NT2/D1 (cell line): ENCODE data around the gene DHX15.

ENCODE experiments used
- SUZ12 ChIP-seq: IDR thresholded peaks from 2 replicates; pipeline ENCODE4 v1.6.1; 2011; ENCODE audit not compliant: insufficient read length, insufficient read depth; ENCODE audit errors: extremely low read depth
- YY1 ChIP-seq: IDR thresholded peaks from 2 replicates; pipeline ENCODE4 v1.6.1; 2011; ENCODE audit not compliant: insufficient read length, insufficient read depth

- TF ChIP-seq YY1 (no peak), SUZ12 (no peak)
Observed at GRCh38 chr4:24569662-24570061, 14.7 kb downstream of the DHX15 start.
